HG03135 (cell line): Measurements from ENCODE around the gene LHFPL3.

Source experiments
- ATAC-seq: cut with Tn5 transposase; IDR thresholded peaks from one replicate; pipeline ENCODE4 v1.9.1; 2021; ENCODE audit warnings: mild to moderate bottlenecking, moderate library complexity; ENCODE audit not compliant: unreplicated experiment

LHFPL3 gene

DNA sequence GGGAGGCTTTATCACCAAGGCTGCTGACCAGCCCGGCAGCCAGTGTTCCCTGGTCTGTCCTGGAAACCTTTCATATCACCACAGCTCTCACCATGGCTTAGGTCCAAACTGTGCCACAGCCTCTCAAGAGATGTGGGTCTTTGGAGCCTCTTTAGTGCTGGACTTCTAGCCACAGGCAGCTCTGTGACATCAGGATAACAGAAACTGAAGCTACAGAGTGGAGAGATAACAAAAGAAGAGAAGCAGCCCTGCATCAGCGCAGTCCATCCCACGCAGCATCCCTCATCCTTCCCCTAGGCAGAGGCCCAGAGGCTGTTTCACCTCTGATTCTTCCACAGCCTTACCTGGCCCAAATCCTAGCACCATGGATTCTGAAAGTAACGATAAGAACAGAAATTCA lies 497.7 kb downstream of the LHFPL3 start:
- ATAC-seq, result no peak

DNA sequence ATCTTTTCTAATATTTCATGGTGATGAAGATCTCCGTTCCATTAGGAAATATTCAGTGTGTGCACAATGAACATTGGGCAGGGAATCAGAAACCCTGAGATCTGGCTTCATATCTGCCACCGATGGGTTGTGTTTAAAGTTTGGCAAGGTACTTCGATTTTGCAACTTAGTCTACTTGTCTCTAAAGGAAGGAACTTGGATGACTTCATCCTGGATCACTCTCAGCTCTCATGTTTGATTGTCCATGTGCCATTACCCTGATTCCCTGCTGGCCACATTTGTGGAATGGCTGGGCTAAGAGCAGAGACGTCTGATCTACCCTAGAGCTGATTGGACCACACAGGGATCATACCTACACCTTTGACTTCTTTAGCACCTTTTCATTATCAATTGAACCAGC lies 508.6 kb downstream of the LHFPL3 start:
- no peak for ATAC-seq

DNA sequence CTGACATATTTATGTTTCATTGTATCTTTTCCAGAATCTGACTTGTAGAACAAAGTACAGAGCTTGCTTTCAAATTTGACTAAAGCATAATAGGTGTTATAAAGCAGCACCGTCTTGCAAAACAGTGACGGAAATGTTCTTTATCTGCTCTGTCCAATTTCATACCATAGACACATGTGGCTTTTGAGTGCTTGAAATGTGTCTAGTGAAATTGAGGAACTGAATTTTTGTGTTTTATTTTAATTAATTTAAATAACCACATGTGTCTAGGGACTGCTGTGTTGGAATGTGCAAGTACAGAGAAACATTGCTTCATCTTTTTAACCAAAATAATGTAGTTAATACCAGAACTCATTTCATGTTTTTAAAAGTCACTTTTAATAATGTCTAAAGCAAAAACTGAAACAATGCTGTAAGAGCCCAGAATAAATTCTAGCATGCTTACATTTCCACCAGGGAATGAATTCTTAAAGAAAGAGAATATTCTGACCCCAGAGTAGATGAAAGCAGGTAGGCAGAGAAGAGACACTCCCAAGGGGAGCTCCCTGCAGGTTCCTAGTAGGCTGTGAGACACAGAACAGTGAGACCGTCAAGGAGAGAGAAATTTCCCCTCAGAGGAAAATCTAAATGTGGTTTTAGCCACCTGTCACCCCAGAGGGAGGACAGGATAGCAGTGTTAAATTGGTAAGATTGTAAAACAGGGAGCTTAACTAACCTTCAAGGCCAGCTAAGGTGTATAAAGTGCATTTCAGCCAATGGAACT lies 510.3 kb downstream of the LHFPL3 start:
- no peak for ATAC-seq

DNA sequence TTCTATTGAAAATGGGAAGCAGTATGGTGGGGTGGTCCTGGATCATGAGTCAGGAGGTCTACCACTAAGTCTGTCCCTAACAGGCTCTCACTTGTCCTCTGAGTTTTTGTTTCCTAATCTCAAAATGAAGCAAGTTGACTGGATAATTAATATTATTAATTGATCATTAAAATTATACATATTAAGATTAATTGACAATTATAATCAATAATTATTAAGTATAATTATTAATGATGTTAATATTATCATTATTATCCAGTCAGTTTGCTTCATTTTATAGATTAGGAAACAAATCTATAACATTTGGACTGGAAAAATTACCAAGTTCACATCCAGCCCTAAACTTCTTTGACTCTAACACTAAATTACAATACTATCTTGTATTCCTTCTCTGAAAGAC lies 511.4 kb downstream of the LHFPL3 start:
- ATAC-seq, result no peak

DNA sequence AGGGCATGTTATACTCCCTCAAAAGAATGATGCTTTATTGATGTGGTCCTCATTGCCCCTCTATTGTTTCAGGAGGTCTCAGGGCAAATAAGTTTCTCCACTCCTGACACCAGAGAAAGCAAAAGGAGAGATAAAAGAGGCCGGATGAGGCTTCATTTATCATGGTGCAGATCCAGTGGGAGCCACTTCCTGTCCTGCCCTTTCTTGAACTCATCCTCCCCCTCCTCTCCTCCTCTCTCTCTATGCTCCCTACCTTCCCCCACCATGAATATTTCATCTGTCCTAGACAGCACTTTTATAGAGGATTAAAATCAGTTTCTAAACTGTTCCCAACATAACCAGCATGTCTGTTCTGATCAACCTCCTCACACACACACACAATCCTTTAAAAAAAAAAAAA lies 513.4 kb downstream of the LHFPL3 start:
- no peak for ATAC-seq

DNA sequence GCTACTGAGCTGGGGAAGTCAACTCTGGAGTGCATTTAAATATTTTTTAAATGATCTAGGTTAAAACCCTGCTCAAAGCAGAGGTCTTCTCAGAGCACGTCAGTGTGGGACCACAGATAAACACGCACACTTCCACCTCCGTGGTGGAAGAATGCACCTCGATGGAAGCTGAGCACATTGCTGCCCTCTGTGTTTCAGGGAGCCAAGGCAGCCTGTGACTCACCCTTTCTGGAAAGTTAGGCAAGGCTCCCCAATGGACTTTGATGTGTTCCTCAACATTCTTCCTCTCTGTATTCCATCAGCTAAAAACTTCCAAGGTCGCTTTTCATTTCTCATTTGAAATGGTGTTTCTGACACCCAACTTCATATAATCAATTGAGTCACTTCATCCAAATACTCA lies 514.8 kb downstream of the LHFPL3 start:
- no peak for ATAC-seq

GRCh38 chr7:104845557-104845956 lies 517.2 kb downstream of the LHFPL3 start:
- ATAC-seq, result no peak

DNA sequence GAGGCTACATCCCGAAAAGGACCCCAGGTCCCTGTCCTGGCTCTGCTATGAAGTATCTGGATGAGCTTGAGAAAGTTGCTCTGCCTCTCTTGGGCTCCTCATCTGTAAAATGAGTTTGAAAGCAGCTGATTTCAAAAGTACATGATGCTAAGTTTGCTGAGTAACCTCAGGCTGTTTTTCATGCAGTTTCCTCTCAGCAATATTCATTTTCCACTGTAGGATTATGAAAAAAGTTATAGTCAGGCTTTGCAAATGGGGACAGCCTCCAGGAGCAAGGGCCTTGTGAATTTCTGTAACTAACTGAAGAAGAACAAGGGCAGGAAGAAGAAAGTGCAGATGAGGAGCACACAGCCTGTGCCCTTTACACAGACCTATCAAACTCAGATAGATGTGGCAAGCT lies 518.3 kb downstream of the LHFPL3 start:
- no peak for ATAC-seq

GRCh38 chr7:104848138-104848990 lies 520.0 kb downstream of the LHFPL3 start:
- ATAC-seq, result no peak

DNA sequence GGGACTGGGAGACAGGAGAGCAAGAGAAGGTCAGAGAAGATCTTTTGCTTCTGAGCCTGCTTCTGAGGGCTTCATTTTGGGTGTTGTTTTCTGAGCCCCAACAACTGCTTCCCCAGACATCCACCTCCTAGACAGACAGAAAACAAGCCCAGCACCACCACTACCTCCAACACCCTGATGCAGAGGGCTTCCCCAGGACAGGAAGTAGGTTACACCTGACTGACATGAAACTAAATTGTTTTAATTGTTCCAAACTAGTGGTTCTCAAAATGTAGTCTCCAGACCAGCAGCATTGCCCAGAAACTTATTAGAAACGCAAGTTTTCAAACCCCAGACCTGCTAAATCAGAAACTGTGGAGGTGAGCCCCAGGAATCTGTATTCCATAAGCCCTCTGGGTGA lies 522.0 kb downstream of the LHFPL3 start:
- no peak for ATAC-seq

DNA sequence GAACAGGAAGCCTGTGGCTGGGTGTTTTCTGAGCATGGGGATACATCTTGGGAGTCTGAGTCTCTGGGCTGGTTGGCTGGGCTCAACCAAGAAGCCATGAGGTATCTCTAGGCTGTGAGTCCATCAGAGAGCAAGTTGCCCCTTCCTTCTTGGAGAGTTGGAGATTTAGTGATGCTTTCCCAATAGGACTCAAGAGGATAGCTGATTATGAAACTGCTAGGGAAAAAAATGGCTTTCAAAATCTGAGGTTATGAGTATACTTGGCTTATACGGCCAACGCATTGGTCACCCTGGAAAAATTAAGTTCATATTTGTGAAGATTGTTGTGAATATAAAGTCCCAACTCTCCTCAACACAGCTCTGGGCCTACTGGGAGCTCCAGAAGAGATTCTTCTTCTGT lies 522.9 kb downstream of the LHFPL3 start:
- ATAC-seq, result no peak

DNA sequence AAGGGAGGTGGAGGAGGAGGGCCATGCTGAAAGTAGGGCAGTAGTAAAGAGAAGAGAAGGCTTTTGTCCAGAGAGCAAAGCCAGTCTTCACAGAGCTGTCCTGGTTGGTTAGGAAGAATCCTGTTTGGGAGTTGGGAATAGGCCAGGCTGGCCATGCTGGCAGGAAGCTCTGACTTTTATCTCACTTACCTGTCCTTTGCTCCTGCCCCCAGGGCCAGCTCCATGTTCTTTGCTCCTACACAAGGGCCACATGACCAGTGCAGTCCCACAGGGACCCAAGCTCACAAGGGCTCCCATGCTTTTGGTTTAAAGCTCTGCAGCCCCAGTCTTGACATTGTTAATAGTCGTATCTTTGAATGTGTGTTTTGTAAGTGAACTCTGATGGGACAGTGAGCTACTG lies 524.0 kb downstream of the LHFPL3 start:
- ATAC-seq, result no peak

GRCh38 chr7:104855861-104856260 lies 527.5 kb downstream of the LHFPL3 start:
- no peak for ATAC-seq

GRCh38 chr7:104857458-104858425 lies 529.3 kb downstream of the LHFPL3 start:
- peak; percentile 53 for ATAC-seq

DNA sequence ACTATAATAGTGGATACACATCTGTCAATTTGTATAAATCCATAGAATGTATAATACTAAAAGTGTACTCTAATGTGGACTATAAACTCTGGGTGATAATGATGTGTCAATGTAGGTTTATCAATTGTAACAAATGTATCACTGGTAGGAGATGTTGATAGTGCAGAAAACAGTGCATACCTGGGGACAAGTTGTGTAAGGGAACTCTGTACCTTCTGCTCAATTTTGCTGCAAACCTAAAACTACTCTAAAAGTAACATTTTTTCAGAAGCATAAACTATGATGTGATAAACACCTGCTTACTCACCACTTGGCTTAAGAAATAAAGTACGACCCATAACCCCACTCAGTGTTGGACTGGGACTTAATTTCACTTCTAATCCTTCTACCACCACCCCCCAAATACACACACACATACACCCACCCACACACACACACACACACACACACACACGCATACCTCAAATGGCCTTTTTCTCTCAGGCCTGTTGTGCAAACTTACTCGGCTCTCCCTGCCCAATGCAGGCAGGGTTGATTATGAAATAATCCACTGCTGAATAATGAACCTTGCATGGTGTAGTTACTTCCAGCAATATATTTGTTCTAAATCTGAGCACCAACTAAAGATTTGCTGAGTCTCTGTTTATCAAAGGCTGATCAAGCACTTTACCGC lies 531.5 kb downstream of the LHFPL3 start:
- ATAC-seq, result no peak

DNA sequence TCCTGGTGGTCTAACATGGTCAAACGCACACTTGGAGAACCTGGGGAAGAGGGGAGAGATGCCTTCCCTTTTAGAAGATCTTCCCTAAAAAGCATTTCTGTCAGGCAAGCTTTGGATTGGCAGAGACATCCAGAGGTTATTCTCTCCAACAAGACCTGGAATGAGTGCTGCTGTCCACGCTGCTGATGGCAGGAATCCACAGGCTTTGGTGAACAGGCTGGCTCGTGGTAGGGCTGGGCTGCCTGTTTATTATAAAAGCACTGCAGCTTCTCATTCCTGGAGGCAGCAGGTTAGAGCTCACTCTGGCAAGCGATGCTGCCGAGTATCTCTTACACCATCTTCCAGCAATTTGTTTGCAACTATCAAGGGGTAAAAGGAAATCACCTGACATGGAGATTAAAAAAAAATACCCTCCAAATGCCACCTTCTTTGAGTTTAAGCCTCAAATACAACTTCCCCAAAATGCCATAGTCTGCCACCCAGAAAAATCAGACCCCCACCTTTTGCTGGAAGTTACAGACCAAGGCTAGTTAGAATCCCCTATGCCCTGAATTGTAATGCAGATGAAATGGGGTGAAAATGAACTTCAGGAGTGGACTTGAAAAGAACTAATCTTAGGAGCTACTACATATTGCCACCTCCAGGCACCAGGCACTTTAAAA lies 533.5 kb downstream of the LHFPL3 start:
- ATAC-seq, result no peak

DNA sequence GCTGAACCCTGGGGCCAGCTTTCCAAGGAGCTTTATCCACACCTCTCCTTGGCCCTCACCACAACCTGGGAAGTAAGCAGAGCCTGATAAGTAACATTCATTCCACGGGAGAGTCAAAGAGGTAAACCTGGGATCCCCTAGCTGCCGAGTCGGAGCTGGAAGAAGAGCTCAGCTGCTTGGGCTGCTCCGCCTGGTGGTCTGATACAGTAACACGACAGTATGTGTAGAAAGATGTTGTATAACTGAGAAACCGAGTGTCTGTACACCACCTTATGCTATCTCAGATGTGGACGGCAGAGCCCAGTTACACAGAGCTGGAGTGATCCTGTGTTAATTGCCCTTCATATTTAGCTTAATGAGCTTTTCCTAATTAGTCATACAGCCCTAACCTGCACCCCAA lies 534.3 kb downstream of the LHFPL3 start:
- no peak for ATAC-seq

GRCh38 chr7:104873401-104873800 lies 545.0 kb downstream of the LHFPL3 start:
- ATAC-seq, result no peak

GRCh38 chr7:104878577-104878976 lies 550.2 kb downstream of the LHFPL3 start:
- ATAC-seq, result peak; percentile 76

DNA sequence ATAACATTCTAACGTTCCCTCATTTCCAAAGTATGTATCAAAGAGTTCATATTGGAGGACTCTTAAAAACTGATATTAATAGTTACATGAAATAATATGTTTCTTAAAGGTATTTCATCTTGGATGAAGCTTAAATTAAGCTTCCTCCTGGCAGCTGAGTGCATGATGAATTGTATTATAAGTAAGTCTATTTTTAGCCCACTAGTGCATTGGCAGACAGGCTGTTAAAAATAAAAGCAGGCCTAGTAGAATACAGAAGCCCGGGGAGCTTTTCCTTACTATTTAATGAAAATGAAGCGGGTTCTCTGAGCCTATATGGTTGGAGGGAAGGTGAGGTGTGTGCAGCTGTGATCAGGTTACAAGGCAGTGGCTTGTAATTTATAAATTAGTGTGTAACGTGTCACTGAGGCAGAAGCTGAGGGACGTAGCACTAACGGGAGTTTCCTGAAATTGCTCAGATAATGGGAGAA lies 554.9 kb downstream of the LHFPL3 start:
- ATAC-seq, result no peak
